HG02973 (cell line): ENCODE results near the gene PDCD2L.
"Not testable (repeated sequence)": the region's sequence is repeated elsewhere in the genome, so short reads cannot be mapped to it uniquely, and the experiment has no call there.

Source experiments
- ATAC-seq: cut with Tn5 transposase; IDR thresholded peaks from one replicate; pipeline ENCODE4 v1.9.1; 2021; ENCODE audit warnings: moderate library complexity; ENCODE audit not compliant: unreplicated experiment

PDCD2L gene, protein sequence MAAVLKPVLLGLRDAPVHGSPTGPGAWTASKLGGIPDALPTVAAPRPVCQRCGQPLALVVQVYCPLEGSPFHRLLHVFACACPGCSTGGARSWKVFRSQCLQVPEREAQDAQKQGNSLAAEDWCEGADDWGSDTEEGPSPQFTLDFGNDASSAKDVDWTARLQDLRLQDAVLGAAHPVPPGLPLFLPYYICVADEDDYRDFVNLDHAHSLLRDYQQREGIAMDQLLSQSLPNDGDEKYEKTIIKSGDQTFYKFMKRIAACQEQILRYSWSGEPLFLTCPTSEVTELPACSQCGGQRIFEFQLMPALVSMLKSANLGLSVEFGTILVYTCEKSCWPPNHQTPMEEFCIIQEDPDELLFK

DNA sequence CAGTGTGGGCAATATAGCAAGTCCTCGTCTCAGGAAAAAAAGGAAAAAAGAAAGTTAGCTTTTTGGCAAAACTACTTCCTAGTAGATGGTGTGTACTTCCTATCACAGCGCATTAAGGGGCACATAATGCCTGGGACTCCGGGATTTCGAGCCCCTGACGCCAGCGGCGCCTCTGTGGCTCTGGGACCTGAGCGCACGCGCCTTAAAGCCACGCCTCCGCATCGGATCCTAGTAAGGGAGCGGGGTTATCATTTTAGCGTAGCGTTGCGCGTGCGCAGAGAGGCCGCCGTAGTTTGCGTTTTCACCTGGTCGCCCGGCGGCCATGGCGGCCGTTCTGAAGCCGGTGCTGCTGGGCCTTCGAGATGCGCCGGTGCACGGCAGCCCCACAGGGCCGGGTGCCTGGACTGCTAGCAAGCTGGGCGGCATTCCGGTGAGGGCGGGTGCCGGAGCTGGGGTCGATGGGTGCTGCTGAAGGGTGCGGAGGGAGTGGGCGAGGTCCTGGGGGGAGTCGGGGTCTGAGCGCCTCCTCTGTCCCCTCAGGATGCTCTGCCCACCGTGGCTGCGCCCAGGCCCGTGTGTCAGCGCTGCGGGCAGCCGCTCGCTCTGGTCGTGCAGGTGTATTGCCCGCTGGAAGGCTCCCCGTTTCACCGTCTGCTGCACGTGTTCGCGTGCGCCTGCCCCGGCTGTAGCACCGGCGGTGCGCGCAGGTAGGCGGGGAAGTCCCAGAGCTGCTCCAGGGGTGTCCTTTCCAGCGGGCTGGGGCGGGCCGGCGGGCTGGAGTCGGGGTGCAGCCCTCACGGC is at the start of gene PDCD2L:
PDCD2L (plus strand) TSS at position 291 of the 801 bp plus-strand sequence; CDS start at position 323, 32 bp downstream.
- peak; percentile 75 for ATAC-seq

DNA sequence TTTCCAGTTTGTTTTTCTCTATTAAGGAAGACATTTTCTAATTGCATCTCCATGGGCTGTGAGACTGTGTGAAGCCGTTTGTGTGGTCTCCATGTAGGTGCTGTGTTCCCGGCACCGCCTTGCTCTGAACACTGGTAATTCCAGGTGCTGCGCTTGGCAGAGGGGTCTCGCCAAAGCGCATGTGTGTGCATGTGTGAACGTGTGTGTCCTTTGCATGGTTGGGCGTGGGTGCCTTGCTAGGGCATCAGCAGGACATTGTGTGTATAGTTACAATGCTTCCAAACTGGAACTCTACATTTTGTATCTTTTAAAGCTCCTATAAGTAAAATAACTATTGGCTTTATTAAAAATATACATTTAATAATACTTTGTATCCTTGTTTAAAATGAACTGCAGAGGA is 49.0 kb upstream of the PDCD2L start:
- ATAC-seq: no peak

DNA sequence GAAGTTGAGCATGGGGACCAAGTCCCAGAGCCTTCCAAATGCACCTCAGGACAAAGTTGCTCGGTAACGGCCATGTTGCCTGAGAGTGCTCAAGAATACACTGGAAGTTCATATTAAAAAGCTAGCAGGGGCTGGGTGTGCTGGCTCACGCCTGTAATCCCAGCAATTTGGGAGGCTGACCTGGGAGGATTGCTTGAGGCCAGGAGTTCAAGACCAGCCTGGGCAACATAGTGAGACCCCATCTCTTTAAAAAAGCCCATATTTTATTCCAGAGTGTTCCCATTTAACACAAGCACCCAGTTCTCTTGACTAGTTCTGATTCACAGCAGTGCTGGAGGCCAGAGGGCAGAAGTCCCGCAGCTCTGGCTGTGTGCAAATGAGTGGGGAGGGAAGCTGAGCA is 47.3 kb upstream of the PDCD2L start:
- no peak for ATAC-seq

DNA sequence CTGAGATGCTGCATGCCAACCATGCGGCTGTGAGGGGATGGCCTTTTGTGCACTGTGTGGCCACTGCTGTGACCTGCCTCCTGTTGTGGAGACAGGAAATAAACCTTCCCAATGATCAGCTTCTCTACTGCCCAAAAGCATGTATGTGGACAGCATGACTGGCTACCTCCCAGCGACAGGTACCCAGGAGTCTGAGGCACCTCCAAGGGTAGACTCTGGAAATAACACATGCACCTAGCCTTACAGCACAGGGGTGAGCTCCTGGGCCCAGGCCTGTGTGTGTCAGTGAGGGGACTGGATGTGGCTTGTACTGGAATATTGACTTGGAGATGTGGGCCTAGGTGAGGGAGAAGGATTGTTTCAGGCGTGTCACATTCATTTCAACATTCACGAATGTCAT is 46.8 kb upstream of the PDCD2L start:
- ATAC-seq: no peak

DNA sequence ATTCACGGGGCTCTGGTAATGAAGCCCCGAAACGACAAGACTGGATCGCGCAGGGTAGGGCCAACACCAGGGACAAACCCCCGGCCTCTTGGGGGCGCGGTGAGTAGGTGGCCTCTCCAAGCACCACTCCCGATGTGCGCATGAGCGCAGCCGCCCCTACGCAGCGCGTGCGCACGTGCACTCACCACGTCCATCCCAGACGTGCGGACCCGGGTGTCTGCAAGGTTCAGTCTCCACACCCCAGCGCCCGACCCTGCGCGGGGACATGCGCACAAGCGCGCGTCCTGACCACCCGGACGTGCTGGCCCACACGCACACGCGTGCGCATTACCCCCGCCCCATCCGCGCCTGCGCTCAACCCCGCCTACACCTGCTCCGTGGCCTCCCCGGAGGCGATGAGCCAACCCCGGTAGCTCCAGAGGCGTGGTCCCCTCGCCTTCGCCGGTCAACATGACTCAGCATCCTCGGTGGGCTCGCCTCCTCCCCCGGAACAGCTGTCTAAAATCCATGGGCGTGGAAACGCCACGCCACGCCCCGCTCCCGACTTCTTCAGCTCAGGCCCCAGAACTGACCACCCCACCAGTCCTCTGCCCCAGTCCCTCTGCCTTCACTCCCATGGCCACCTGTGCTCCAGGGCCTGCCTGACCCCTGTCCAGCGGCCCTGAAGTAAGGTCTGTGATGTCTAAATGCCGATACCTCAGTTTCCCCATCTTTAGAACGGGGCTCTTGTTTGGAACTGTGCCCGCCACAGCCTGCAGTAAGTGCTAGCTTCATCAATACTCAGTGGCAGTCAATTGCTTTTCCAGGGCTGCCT is 44.9 kb upstream of the PDCD2L start:
- peak; percentile 85 for ATAC-seq

DNA sequence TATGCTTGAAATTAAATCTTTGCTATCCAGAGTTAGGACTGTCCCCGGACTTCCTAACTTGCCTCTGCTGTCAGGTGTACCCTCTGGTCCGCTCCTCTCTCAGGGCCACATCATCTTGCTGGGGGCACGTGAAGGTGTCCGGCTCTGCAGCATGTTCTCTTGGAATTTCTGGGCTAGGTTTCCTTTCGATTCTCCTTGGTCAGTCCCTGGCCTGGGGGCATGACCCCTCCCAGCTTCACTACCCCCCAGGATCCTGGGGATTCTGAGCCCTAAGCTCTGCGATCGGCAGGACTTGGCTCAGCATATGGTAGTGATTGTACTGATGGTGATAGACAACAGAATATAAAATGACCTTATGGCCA is 44.3 kb upstream of the PDCD2L start:
- no peak for ATAC-seq

DNA sequence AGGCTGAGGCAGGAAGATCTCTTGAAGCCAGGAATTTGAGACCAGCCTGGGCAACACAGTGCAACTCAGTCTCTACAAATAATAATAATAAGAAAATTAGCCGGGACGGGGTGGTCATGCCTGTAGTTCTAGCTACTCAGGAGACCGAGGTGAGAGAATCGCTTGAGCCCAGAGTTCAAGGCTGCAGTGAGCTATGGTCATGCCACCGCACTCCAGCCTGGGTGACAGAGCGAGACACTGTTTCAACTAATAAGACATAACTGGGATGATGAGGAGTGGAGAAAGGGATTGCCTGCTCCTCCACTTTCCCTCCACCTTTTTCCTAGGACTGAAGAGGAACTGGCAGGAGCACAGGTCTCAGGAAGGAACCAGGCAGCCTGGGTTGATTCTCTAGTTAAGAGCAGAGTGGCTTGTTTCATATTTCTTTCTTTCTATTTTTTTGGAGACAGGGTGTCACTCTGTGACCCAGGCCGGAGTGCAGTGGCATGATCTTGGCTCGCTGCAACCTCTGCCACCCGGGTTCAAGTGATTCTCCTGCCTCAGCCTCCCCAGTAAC is 43.8 kb upstream of the PDCD2L start:
- ATAC-seq: no peak

DNA sequence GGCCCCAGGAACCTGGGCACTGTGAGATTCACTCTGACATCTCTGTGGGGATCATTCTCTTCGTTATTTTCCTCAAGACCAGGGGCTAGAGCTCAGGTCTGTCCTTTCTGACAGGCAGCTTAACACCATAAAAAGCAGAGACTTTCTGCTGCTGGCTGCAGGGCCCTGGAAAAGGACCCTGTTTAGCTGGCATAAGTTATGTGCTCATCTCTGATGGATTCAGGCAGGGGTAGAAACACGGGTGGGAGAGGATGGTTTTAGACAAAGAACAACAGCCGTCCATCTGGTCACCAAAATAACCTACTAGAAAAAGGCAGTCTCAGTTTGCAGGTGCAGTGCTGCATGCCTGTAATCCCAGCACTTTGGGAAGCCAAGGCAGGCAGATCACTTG is 41.5 kb upstream of the PDCD2L start:
- ATAC-seq: no peak

DNA sequence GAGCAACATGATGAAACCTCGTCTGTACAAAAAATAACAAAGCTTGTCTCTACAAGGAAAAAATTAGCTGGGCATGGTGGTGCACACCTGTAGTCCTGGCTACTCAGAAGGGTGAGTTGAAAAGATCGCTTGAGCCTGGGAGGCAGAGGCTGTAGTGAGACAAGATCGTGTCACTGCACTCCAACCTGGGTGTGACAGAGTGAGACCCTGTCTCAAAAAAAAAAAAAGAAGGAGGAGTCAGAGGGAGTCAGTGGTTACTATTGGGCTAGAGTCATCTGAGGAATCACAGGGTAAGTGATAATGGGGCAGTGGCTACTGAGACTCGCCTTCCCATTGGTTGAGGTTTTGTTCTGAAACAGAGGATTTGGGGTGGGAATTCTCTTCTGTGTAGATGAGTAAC is 41.1 kb upstream of the PDCD2L start:
- no peak for ATAC-seq

DNA sequence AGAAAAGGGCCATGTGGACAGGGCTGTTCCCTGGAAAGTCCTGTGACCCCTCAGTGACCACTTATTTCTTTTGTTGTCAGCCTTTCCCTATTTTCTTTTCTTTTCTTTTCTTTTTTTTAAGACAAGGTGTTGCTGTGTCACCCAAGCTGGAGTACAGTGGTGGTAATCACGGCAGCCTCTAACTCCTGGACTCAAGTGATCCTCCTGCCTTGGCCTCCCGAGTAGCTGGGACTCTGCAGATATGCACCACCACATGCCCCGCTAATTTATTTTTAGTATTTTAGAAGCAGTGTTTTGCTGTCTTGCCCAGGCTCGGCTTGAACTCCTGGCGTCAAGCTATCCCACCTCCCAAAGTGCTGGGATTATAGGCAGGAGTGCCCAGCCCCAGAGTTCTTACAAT is 40.3 kb upstream of the PDCD2L start:
- no peak for ATAC-seq

DNA sequence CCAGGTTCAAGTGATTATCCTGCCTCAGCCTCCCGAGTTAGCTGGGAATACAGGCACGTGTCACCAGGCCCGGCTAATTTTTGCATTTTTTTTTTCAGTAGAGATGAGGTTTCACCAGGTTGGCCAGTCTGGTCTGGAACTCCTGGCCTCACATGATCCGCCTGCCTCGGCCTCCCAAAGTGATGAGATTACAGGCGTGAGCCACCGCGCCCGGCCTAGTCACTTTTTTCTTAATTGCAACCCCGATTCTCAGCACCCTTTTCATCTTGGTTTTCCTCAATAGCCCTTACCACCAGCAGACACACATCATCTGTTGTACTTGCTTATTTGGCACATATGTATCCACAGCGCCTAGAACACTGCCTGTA is 39.8 kb upstream of the PDCD2L start:
- no peak for ATAC-seq

DNA sequence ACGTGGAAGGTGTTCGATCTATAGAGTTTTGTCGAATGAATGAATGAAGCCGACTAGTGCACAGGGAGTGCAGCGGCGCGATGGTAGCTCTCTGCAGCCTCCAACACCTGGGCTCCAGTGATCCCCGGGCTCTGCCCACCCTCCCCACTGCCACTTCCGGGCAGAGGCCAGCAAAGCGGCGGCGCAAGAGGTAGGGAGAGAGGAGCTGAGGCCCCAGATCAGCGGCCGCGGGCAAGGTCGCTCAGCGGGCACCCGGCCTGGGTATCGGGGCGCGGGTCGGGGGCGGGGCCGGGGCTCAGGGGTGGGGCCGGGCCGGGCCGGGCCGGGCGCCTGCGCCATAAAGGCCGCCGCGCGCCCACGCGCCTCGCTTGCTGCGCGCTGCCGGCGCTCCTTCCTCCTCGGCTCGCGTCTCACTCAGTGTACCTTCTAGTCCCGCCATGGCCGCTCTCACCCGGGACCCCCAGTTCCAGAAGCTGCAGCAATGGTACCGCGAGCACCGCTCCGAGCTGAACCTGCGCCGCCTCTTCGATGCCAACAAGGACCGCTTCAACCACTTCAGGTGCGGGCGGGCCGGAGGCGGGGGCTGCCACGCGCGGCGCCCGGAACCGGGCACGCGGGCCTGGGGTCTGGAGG is 39.3 kb upstream of the PDCD2L start, which contains the start of gene GPI:
GPI (plus strand) TSS at position 367 of the 633 bp plus-strand sequence; CDS start at position 438, 71 bp downstream.
- ATAC-seq: peak; percentile 62

DNA sequence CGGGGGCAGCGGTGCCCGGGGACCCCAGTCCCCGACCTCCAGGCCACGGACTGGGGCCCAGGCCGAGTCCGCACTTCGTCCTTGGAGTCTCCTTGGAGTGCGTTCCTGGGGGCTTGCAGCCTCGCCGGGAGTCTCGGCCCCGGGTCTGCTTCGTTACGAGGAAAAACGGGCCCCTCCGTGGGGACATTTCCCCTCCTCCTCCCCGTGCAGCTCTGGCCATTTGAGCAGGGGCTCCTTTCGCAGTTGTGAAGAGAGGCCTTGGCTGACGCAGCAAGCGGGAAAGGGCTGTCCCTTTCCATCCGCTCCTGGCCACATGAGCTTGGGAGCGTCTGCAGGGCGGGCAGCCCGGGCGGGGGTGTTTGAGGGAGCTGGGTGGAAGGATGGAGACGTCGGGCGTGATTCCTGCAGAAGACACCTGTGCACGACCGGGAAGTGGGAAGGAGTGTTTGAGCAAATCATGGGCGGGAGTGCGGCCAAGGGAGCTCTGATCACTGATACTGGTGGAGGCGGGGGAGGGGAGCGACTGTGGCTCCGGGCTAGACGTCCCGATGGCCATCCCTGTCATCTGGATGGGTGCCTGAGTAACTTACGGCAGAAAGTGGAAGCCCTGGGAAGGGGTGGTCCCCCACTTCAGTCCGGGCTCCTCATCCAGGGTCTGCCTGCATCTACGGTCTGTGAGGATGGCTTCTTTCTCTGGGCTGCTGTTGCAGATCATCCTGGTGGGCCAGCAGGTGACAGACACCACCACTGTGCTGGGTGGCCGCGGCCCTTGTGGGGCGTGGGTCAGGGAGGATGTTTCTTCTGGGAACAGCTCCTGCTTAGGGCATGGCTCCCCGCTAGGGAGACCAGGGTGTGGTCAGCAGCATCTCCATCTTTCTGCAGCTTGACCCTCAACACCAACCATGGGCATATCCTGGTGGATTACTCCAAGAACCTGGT is 38.5 kb upstream of the PDCD2L start:
- ATAC-seq: peak; percentile 9

DNA sequence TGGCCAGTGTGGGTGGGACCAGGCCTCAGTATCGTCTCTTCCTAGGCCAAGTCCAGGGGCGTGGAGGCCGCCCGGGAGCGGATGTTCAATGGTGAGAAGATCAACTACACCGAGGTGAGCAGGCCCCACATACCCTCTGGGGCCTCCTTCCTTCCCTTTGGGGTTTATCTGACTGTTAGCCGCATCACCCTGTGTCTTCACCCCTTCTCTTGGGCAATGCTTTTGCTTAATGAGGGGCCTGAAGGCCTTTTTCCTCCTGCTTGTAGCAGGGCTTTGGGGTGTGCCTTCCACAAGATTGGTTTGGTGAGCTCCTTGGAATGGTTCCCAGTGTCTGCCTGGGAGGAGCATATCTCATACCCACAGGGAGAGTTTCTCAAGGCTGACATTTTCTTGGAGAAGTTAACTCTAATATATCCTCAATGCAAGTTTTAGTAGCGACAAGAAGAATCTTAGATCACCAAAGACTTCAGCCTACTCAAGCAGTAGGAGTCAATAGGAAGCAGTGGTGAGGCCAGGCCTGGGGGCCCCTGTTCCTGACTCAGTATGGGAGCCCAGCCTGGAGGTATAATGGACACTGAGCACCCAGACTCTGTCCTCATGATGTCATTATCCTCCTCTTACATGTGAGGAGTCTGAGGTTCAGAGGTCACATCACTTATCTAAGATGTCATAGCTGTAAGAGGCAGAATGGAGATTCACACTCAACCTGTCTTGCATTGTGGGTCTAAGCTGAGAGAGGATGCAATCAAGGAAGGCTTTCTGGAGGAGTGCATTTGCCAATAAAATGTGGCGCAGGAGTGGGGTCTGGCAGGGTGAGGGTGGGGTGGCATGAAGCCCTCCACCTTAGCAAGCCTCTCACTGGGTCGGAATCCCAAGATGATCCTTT is 37.2 kb upstream of the PDCD2L start:
- ATAC-seq: no peak

DNA sequence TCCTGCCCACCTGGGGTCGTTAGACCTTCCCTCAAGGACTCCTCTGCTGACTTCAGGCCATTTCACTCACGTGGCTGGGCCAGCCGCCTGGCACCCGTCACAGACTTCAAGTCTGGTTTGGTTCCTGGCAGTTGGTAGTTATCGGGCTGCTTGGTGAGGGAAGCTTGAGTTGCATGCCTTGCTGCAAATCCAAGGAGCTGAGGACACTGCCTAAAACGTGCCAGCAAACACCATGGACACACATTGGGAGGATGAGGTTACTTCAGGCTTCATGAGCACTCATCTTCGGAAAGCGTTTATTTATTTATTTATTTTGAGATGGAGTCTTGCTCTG is 36.6 kb upstream of the PDCD2L start:
- ATAC-seq: no peak

DNA sequence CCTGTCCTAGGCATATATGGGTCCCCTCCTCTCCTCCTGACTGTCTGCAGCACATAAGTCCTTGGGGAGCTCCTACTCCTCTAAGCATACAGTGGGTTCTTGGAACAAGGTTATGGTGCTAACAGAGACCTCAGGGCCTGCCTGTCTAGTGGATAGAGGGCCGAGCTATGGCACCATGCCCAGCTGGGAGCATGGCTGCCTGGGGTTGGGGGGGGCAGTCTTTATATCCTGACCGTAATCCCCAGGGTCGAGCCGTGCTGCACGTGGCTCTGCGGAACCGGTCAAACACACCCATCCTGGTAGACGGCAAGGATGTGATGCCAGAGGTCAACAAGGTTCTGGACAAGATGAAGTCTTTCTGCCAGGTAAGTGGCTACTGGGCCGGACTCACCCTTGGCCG is 35.9 kb upstream of the PDCD2L start:
- no peak for ATAC-seq

DNA sequence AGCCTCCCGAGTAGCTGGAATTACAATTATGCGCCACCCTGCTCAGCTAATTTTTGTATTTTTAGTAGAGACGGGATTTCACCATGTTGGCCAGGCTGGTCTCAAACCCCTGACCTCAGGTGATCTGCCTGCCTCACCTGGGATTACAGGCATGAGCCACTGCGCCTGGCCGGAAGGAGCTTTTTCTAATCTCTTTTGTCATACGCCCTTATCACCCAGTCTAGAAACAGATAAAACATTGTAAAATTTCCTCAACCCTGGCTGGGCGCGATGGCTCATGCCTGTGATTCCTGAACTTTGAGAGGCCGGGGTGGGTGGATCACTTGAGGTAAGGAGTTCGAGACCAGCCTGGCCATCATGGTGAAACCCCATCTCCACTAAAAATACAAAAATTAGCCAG is 35.0 kb upstream of the PDCD2L start:
- ATAC-seq: not testable (repeated sequence)

DNA sequence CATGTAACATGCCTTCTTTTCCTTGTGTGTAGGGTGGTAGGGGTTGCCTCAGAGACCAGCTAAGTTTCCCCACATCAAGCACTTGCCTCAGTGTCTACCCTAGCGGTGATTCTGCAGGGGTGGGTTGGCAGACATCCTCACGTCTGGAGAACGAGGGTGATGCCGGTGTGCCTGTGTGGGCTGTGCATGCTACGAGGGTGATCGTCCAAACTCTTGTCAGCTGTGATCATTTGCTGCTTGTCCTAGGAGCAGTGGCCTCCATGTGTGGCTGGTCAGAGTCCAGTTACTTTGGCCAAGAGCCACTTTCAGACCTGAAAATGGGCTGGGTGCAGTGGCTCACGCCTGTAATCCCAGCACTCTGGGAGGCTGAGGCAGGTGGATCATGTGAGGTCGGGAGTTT is 34.1 kb upstream of the PDCD2L start:
- ATAC-seq: no peak

DNA sequence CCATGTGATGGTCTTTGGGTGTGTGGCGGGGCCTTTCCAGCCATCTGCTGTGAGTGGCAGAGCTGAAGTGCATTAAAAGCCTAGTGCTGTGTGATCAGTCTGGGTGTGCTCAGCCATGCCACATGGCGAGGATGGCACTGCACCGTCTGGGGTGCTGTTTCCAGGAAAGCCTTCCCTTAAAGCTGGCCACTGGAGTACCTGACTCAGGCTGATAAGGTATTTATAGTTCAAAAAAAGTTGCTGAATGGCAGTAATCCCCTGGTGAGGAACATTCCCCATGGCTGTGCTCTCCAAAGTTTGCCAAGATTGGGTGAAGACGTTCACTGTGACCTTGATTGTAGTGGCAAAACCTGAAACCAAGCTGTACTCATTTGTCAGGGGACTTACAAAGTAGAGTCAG is 33.2 kb upstream of the PDCD2L start:
- ATAC-seq: no peak
